GM18951 (cell line): ENCODE measurements around the gene INPPL1.
"Not testable (repeated sequence)": the region's sequence is repeated elsewhere in the genome, so short reads cannot be mapped to it uniquely, and the experiment has no call there.

Experiments
- POLR2A ChIP-seq: IDR thresholded peaks from 4 replicates; pipeline ENCODE4 v1.6.1; 2011; ENCODE audit warnings: mild to moderate bottlenecking; ENCODE audit not compliant: insufficient read length, insufficient read depth; ENCODE audit errors: extremely low read depth
- in situ Hi-C: fragments of 300-500 bp; cut with MboI; formaldehyde crosslinking; loops from one replicate; pipeline ENCODE4 v1.12.0; 2022; ENCODE audit warnings: low sequenced_read_pairs, mixed read lengths, inconsistent platforms; ENCODE audit not compliant: unreplicated experiment

INPPL1 gene

GRCh38 chr11:72251614-72252013, 27.0 kb downstream of the INPPL1 start:
- TF ChIP-seq POLR2A: no peak
- in situ Hi-C loops: no loop called here

- in situ Hi-C loops: no loop called here
Observed at GRCh38 chr11:72253392-72253791, 28.8 kb downstream of the INPPL1 start.

GRCh38 chr11:72254299-72254993, 29.9 kb downstream of the INPPL1 start:
- no peak for TF ChIP-seq POLR2A
- in situ Hi-C loops: no loop called here

More at GRCh38 chr11:72253392-72253791, 28.8 kb downstream of the INPPL1 start:
- TF ChIP-seq POLR2A: no peak

GRCh38 chr11:72257570-72257969, 33.0 kb downstream of the INPPL1 start:
- in situ Hi-C loops: no loop called here
- TF ChIP-seq POLR2A: no peak

GRCh38 chr11:72259490-72259889, 34.9 kb downstream of the INPPL1 start:
- TF ChIP-seq POLR2A: no peak
- in situ Hi-C loops: no loop called here

GRCh38 chr11:72260574-72260973, 36.0 kb downstream of the INPPL1 start:
- no peak for TF ChIP-seq POLR2A
- in situ Hi-C loops: no loop called here

- TF ChIP-seq POLR2A: no peak
- in situ Hi-C loops: no loop called here
Observed at GRCh38 chr11:72263361-72263760, 38.8 kb downstream of the INPPL1 start.

- TF ChIP-seq POLR2A: no peak
- in situ Hi-C loops: no loop called here
Observed at GRCh38 chr11:72265951-72266350, 41.4 kb downstream of the INPPL1 start.

GRCh38 chr11:72266960-72267359, 42.4 kb downstream of the INPPL1 start:
- in situ Hi-C loops: not testable (repeated sequence)

- in situ Hi-C loops: no loop called here
- no peak for TF ChIP-seq POLR2A
Observed at GRCh38 chr11:72267956-72268617, 43.5 kb downstream of the INPPL1 start.

GRCh38 chr11:72271980-72272379, 47.4 kb downstream of the INPPL1 start:
- no peak for TF ChIP-seq POLR2A
- in situ Hi-C loops: no loop called here

- in situ Hi-C loops: no loop called here
- TF ChIP-seq POLR2A: no peak
Observed at GRCh38 chr11:72274435-72274834, 49.9 kb downstream of the INPPL1 start.

- no peak for TF ChIP-seq POLR2A
- in situ Hi-C loops: no loop called here
Observed at GRCh38 chr11:72278905-72279304, 54.3 kb downstream of the INPPL1 start.

- TF ChIP-seq POLR2A: no peak
- in situ Hi-C loops: no loop called here
Observed at GRCh38 chr11:72280037-72280436, 55.5 kb downstream of the INPPL1 start.
